G401.6 (cell line): ENCODE data around the gene ISG15.
"Not testable (repeated sequence)": the region's sequence is repeated elsewhere in the genome, so short reads cannot be mapped to it uniquely, and the experiment has no call there.

Source experiments
- FAIRE-seq: peaks from 2 replicates; lab custom pipeline; 2012; peaks lifted over from hg19 to GRCh38; lab: Jason Lieb, UNC

Gene ISG15

DNA sequence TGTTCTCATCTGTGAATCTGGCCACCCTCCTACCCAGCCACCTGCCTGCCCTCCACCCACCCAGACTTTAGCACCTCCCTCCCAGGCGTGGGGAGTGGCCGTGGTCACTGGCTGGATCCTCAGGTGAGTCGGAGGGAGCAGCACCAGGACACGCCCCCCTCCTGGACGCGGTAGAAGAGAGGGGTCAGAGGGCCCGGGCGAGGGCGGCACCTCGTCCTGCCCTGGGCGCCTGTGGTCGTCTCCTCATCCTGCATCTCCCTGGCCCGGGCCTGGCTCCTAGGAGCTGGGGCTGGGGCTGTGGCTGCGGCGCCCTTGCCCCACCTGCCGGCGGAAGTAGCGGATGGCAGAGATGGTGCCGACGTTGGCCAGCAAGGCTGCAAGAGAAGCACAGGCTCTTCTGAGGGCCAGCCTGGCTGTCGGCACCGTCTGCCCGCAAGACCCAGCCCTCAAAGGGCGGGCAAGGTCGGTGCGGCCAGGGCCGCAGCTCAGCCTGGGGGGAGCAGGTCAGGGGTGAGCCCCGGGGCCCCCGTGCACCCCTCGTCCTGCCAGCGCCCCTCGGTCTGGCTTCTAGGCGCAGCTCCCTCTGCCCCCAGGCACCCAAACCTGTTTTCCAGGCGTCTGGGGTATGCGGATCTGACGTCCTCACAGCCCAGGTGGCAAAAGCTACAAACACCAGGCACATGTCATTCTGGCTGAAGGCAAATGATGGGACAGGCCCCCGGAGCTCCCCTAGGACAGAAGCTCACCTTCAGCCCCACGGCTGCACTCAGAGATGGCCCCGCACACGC lies 37.2 kb upstream of the ISG15 start:
- peak; percentile 31 for FAIRE-seq

DNA sequence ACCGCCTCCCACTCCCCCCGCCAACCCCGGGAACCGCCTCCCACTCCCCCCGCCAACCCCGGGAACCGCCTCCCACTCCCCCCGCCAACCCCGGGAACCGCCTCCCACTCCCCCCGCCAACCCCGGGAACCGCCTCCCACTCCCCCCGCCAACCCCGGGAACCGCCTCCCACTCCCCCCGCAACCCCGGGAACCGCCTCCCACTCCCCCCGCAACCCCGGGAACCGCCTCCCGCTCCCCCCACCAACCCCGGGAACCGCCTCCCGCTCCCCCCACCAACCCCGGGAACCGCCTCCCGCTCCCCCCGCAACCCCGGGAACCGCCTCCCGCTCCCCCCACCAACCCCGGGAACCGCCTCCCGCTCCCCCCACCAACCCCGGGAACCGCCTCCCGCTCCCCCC lies 36.5 kb upstream of the ISG15 start:
- not testable (repeated sequence) for FAIRE-seq

DNA sequence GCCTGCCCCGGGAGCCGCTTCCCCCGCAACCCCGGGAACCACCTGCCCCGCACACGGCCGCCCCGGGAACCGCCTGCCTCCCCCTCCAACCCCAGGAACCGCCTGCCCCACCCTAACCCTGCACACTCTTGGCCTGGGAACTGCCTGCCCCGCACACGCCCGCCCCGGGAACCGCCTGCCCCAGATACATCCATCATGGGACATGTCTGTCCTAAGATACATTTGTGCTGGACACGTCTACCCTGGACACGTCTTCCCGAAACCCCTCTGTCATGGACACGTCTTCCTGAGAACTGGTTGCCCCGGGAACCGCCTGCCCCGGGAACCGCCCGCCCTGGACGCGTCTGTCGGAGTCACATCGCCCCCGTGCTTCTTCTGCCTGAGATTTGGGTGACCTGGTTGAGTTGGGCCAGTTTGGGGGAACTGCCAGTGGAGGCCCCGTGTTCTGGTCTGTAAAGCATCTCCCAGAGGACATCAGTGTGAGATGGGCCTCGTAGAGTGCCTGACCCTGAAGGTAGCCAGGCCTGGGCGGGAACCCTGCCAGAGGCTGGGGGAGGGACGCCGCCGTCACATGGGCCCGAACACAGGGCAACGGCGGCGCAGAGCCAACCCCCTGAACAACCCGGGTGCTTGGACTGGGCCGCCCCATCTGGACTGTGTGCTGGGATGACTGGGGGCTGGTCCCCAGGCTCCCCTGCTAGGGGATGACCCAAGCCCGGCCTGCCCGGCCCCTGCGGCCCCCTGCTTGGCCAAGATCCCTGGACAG lies 35.0 kb upstream of the ISG15 start:
- FAIRE-seq = no peak

DNA sequence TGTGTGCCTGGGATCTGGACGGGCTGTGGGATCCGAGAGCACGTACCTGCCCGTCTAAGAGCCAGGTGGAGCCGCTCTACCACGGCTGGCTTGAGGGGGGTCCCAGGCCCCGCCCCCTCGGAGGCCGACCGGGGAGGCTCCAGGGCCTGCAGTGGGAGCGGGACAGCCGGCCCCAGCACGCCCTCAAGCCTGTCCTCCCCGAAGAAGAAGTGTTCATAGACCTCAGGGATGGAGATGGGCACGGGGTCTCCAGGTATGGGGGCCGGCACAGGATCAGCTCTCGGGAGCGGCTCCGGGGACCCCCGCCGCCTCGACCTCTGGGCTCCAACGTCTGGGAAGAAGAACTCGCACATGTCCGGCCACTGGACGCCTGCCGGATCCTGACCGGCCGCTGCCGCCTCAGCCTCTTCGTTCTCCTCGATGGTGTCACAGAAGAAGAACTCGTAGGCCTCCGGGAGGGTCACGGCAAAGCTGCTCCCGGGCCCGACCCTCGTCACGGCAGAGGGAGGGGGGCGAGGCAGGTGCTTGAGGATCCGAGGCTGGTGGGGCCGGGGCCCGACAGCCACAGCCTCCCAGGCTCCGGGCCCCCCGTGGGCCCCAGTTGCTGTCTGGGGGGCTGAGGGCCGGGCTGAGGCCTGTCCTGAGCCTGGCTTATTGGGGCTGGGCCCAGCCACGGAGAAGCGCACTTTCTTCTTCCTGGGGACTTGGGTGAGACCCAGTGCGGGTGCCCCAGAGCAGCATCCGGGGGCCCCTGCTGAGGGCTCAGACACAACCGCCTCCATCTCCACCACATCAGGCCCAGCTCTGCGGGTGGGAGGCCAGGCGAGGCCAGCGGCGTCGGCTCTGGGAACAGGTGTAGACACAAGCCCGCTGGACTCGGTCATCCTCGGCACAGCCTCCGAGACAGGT lies 34.2 kb upstream of the ISG15 start:
- no peak for FAIRE-seq

DNA sequence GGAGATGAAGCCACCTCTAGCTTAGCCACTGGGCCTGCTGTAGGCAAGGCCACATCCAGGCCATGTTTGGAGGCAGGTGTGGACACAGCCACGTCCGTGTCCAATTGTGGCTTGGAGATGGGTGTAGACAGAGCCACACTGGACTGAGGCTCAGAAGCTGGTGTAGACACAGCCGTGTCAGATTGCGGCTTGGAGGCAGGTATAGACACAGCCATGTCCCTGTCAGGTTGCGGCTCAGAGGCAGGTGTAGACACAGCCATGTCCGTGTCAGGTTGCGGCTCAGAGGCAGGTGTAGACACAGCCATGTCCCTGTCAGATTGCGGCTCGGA lies 33.6 kb upstream of the ISG15 start:
- no peak for FAIRE-seq

DNA sequence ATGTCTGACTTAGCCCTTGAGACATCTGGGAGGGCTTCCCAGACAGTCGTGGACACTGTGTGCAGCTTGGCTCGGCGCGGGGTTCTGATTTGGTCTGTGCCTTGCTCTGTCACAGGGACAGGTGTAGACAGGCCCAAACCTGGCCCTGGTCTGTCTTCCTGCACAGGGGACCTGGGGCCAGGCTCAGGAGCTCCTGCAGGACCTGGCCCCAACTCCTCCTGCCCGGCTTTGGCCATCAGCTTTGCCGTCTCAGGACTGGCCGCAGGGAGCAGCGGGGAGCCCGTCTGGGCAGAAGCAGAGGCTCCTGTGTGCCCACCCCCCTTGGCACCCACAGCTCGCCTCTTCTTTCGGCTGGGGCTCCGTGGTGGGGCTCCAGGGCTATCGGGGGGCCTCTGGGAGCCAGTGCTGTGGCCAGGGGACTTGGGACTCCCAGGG lies 33.1 kb upstream of the ISG15 start:
- no peak for FAIRE-seq

DNA sequence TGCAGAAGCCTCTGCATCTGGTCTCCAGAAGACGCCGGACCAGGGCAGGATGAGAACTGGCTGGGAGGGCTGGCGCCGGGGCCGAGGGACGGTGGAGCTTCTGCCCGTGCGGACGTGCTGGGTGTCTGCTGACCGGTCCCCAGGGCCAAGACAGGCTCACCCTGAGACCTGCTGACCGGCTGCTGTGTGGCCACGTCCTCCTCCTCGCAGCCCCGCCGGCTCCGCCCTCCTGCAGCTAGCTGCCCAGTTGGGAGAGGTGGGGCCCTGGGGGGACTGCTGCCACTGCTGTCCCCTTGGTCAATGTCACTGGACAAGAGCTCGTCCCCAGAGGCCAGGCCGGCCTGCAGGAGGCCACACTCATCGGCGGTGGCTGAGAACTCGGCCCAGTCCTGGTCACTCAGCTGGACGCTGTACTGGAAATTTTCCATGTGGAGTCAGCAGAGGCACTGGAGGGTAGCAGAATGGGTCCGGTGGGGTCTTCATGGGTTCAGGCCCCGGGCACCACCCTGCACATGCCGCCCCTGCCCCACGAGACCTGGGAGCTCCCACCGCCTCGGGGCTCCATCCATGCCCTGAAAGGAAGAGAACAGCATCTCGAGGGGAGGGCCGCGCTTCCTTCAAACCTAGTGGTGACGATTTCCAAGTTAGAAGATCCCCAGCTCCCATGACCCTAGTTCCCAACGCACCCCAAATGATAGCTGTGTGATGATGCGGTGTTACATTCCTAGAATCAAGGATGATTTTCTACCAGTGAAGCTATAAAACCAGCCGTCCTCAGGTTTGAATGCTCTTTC lies 32.5 kb upstream of the ISG15 start:
- FAIRE-seq = no peak

DNA sequence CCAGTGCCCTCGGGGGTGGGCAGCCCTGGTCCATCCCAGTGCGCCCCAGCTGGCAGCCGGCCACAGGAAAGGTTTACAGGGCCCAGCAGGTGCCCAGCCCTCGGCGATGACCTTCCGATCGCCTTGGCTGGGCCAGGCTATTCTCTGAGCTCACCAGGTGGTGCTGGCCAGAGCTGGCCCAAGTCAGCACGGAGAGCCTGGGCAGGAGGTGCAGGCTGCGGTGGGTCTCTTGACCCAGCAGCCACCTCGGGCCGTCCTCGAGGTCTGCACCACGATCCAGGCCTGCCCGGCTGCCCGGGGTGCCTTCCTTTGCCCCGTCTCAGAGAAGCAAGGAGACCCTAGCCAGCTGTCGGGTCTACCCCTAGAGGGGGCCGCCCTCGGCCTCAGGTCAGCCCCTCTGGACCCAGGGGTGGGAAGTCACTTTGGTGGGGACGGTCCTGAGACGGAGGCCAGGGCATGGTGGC lies 31.8 kb upstream of the ISG15 start:
- no peak for FAIRE-seq

DNA sequence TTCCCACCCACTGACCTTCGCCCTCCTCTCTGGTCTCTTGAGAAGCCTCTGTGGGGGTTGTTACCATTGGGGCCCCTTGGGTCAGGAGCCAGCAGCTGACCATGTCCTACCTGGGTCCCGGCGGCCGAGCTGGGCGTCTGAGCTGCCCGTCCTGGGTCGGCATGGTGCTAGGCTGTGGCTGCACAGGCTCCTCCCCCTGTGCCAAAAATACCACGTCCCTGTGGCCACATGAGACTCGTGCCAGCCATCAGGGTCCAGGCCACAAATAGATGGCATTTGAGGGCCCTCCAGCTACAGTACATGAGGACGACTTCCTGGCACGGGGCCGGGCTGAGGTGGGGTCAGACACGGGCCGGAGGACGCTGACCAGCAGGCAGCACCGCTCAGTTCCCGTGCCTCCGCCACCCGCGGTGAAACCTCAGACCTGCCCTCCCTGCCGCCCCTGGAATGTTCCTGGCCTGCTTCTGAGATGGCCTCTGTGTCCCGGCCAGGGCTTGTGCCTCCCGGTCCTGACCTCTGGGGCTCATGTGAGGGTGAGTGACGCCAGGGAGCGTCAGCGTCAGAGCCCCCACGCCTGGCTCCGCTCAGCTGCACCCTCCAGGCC lies 31.2 kb upstream of the ISG15 start, which contains the start of gene PERM1:
Gene PERM1, minus strand, starts transcription at position 139 of the 604 bp plus-strand sequence. CDS start 1,064 bp downstream, outside the sequence.
- no peak for FAIRE-seq

DNA sequence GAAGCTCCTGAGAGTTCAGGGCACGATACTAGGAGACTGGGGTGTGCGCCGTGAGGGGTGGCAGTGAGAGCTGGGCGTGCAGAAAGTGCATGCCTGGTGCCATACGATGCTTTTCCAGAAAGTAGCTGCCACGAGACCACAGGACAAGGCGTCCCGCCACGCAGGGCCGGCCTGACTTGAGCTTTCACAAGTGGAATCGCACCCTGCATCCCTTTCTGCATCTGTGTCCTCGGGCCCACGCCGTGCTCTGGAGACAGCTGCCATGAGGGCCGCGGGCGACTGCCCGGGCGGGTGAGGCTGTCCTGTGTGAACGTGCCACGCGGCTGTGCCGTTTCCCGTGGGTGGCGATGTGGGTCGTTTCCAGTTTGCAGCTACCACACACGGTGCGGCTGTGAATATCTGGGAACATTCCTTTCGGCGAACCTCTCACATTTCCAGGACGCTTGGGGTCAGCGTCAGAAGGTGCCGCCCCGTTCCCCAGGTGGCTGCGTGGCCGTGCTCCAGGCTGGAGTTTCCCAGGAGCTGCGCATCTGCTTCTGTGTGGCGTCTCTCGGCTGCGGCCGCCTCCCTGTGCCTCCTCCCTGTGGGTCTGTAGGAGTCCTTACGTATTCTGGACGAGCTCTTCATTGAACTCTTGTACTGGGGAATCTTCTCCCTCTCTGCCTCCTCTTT lies 30.4 kb upstream of the ISG15 start:
- FAIRE-seq = no peak

DNA sequence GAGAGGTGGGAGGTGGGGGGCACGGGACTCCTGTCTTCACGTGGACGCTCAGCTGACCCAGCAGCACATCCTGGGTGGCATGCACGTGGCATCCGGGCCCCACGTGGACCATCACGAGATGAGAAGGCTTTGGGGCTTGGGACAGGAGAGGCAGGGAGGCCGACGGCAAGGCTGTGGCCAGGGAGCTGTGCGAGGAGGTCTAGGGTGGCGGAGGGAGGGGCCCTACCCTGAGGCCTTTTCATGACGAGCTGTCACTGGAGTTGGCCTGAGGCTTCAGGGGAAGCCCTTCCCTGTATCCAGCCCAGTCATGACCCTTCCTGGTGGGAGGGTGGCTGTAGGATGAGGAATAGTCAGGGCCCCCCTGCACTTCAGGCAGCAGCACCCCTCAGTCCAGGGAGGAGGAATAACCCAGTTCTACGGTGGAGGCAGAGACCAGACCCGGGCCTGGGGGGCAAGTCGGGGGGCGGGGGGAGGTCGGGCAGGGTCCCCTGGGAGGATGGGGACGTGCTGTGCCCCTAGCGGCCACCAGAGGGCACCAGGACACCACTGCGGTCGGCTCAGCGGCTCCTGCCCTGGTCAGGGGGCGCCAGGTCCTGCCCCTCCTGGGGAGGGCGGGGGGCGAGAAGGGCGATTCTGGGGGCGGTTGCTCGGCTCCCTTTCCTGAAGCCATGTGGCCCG lies 29.4 kb upstream of the ISG15 start:
- FAIRE-seq = no peak

DNA sequence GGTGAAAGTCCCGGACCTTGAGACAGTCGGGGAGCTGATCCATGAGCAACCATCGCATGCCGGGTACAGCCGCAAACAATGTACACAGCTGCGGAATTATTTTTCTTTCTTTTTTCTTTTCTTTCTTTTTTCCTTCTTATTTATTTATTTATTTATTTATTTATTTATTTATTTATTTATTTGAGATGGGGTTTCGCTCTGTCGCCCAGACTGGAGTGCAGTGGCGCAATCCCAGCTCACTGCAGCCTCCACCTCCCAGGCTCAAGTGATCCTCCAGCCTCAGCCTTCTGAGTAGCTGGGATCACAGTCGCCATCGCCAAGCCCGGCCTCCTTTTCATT lies 28.9 kb upstream of the ISG15 start:
- FAIRE-seq = no peak

DNA sequence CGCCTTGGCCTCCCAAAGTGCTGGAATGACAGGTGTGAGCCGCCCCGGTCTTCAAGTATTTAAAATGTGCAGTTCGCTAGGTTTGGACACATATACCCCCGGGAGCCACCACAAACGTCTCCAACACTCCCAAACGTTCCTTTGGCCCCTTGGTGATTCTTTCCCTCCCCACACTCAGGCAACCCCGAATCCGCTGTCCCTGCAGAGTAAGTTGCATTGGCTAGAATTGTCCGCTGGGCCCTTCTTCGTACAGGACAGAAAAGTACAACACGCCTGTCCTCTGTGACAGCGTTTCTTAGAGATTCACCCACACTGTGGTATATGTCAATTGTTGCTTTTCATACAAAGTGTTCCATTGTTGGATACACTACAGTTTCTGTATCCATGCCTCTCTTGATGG lies 28.2 kb upstream of the ISG15 start:
- no peak for FAIRE-seq

DNA sequence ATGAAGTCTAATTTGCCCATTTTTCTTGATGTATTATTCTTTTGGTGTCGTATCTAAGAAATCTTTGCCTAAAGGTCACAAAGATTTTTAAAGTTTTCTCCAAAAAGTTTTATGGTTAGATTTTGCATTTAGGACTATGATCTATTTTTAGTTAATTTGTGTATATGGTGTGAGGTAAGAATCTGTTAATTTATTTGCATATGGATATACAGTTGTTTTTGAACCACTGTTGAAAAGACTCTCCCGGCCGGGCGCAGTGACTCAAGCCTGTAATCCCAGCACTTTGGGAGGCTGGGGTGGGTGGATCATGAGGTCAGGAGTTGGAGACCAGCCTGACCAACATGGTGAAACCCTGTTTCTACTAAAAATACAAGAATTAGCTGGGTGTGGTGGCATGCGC lies 25.2 kb upstream of the ISG15 start:
- not testable (repeated sequence) for FAIRE-seq

DNA sequence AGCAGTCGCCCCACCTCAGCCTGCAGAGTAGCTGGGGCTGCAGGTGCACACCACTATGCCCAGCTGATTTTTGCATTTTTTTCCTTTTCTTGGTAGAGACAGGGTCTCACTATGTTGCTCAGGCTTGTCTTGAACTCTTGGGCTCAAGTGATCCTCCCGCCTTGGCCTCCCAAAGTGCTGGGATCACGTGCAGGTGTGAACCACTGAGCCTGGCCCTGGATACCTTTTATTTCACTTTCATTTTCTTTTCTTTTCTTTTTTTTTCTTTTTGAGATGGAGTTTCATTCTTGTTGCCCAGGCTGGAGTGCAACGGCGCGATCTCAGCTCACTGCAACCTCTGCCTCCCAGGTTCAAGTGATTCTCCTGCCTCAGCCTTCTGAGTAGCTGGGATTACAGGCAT lies 22.0 kb upstream of the ISG15 start:
- FAIRE-seq = not testable (repeated sequence)

DNA sequence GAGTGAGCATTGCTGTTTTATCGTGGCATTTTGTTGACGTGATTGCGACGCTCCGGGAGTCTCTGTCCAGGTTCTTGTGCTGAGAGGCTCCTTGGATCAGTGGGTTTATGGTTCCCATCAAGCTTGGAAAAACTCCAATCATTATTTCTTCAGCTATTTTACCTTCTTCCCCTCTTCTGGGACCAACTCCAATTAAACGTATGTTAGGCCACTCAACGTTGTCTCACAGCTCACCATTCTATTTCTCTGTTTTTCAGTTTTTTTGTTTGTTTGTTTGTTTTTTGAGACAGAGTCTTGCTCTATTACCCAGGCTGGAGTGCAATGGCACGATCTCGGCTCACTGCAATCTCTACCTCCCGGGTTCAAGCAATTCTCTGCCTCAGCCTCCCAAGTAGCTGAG lies 21.4 kb upstream of the ISG15 start:
- no peak for FAIRE-seq

DNA sequence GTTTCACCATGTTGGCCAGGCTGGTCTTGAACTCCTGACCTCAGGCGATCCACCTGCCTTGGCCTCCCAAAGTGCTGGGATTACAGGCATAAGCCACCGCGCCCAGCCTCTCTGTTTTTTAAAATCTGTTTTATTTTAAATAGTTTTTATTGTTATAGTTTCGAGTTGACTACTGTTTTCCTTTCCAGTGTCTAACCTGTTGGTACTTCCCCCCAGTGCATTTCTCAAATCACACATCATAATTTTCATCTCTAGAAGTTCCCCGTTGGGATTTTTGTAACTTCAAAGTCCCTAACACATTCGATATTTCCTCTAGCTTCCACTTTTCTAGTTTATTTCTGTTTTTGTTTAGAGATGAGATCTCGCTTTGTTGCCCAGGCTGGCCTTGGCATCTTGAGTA lies 20.9 kb upstream of the ISG15 start:
- FAIRE-seq = no peak

DNA sequence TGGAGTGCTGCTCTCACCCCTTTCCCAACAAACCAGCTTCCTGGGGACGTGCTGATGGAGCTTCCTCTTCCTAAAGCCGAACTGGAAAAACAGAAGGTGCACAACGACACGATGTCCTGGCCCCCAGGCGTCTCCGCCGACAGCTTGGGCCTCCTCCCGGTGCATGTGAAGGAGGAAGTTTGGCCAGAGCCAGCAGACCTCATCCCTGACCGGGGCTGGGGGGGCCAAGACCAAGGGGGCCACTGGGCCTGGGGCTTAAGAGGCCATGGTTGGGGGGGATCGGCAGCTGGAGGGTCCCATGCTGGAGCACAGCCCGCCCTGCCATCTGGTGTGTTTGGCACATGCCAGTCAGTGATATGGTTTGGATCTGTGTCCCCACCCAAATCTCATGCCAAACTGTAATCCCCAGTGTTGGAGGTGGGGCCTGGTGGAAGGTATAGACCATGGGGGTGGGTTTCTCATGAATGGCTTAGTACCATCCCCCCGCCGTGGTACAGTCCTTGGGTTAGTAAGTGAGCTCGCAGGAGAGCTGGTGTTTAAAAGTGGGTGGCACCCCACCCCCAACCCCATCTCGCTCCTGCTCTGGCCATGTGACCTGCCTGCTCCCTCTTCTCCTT lies 19.8 kb upstream of the ISG15 start:
- FAIRE-seq = no peak

DNA sequence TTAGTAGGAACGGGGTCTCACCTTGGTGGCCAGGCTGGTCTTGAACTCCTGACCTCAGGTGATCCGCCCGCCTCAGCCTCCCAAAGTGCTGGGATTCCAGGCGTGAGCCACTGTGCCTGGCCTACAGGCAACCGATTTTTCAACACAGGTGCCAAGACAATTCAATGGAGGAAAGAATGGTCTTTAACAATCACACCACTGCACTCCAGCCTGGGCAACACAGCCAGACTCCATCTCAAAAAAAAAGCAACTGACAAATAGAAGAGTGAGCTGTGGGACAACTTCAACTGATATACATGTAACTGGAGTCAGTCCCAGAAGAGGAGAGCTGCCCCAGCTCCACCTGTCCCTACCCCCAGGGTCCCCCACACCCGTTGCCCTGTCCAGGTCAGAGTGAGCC lies 18.8 kb upstream of the ISG15 start:
- not testable (repeated sequence) for FAIRE-seq
